ENCODE results near the gene FGF18.

FGF18 gene

DNA sequence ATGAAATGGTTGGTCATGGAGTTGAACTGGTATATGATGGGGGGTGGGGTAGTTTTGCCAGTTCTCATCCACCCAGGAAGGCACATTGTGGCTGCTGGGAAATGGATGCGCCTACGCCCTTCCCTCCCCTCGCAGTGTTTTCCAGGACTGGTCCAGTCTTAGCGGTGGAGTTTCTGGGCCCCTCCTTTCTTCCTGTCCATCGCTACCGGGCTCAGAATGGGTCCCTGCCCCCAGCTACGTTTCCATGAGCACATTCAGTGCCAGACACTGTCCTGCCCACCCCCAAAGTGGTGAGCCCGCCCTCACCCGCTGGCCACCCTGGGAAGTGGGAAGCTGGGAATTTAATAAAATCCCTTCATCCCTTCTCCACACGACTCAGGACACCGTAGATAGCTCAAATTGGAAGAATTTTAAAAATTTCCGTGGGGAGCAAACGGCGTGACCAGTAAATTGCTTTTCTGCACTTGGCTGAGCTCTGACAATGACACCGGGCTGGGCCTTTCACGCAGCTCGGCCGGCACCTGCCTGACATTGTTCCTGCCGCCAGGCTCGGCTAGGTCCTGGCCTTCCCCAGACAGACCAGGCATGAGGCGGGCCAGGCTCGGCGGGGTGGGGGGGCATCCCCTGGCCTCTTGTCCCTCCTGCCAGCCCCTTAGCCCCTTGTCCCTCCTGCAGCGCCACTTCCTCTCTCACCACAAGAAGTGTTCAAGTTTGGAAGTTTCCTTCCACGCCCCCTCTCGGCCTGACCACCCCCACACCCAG, 3.6 kb downstream of the FGF18 start:
- no peak for DNase-seq (ENCODE audit: low spot score)

DNA sequence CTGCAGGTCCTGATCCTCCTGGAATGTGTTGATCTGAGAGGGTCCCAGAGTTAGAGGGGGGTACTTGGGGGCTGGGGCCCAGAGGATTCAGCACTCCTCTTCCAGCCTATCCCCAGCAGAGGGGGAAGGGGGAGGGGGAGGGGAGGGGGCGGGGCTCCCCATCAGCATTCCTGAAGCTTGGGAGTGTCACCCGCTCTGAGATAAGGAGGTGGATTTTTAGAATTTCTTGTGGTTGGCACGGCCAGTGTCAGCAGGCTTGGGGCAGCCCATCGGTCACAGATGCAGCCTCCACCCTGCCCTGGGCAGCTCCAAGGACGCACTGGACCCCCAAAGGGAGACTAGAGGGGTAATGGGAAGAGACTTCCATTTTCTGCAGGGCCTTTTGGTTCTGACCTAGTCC, 5.3 kb downstream of the FGF18 start:
- no peak for DNase-seq (ENCODE audit: low spot score)

DNA sequence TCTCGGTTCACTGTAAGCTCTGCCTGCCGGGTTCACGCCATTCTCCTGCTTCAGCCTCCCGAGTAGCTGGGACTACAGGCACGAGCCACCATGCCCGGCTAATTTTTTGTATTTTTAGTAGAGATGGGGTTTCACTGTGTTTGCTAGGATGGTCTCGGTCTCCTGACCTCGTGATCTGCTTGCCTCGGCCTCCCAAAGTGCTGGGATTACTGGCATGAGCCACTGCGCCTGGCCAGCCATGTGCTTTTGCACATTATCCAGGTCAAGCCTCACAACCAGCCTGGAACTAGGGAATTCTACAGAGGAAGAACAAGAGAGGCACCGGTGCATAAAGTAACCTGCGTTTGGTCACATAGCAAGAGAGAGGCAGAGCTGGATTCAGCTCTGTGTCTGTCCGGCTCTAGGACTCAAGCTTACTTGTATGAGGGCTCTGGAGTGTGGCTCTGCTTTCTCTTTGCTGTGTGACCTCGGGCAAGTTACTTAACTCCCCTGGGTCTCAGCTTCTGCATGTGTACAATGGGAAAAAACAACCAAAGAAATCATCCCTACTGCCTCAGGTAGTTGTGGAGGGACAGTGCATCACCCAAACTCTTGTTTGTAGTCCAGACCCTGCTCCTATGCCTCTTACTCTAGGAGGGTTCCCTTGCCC, 6.3 kb downstream of the FGF18 start:
- DNase-seq (ENCODE audit: low spot score) = no peak

DNA sequence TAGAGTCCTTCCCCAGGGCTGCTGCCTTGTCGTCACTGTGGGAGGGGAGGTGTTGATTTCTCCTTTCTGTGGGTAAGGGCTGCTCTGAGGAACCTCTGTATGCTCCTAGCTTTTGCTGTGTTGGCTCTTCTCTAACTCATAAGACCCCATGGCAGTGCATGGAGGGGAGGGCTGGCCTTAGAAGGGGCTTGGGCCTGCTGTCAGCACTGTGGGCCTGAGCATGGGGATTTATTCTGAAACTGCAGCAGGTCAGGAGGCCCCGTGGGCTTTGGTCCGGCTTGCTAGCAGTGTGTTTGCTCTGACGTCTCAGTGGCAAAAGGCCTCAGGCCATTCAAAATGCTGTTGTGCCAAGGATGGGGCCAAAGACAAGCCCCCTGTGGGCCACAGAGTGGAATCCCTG, 6.8 kb downstream of the FGF18 start:
- DNase-seq (ENCODE audit: low spot score) = no peak

DNA sequence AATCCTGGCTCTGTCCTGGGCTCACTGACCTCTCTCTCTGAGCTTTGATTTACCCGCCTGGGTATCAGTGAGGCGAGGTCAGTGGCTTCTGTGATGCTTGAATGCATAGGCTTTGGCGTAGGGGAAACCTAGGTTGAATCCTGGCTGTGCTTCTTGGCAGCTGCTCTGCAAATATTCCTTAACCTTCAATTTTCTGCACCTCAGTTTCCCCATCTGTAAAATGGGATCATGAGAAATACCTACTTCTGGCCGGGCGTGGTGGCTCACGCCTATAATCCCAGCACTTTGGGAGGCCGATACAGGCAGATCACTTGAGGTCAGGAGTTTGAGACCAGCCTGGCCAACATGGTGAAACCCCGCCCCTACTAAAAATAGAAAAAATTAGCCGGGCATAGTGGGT, 7.2 kb downstream of the FGF18 start:
- DNase-seq (ENCODE audit: low spot score) = no peak

DNA sequence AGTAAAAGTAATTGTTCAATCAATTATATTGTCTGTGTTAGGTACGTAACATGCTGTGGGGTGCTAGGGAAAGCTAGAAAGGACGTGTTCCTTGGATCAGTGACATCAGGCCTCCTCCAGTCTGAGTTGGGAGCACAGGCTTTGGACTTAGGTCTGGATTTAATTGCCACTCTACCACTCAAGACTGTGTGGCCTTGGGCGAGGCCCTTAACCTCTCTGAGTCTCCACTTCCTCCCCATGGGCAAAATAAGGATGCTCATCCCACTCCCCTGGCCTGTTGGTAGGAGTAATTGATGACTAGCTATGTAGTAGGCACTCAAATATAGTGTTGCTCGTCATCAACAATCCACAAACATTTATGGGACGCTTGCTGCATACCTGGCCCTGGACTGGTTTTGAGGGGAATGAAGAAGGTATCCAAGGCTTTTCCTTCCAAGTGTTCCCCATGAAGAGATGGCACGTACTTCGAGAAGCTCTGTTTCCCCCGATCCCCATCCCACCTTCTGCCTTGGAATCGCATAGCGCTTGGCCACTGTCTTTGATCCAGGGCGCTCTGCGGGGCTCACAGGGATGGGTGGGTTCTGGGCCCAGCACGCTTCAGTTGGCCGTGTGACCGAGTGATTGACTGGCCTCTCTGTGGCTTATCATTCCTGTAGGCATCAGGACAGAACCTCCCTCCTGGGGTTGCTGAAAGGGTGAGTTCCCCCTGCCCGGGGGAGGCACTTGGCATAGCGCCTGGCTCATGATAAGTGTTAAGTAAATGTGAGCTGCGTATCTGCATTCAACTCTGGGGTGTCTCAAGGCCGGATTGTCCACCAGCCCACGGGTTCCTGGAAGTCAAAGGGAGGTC, 8.1 kb downstream of the FGF18 start:
- no peak for DNase-seq (ENCODE audit: low spot score)

DNA sequence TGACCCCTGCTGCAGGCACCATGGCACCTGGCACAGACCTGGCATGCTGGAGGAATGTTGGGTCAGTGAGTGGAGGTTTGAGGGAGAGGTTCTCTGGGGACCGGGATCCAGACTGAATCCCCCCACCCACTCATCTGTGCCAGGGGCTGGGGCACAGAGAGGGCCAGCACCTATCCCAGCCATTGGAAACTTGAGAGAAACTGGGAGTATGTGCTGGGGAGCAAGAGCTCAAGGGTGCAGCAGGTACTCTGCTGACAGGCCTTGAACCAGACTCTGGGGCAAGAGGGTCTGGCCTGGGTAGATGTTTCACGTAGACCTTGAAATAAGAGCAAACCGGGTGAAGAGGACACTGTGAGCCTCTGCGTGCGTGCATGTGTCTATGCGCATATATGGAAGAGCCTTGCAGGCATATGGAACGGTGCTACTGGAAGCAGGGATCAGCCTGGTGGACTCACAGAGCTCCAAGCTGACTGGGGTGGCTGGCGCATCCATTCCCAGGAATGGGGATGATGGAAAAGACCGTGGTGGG, 8.8 kb downstream of the FGF18 start:
- DNase-seq (ENCODE audit: low spot score) = no peak

DNA sequence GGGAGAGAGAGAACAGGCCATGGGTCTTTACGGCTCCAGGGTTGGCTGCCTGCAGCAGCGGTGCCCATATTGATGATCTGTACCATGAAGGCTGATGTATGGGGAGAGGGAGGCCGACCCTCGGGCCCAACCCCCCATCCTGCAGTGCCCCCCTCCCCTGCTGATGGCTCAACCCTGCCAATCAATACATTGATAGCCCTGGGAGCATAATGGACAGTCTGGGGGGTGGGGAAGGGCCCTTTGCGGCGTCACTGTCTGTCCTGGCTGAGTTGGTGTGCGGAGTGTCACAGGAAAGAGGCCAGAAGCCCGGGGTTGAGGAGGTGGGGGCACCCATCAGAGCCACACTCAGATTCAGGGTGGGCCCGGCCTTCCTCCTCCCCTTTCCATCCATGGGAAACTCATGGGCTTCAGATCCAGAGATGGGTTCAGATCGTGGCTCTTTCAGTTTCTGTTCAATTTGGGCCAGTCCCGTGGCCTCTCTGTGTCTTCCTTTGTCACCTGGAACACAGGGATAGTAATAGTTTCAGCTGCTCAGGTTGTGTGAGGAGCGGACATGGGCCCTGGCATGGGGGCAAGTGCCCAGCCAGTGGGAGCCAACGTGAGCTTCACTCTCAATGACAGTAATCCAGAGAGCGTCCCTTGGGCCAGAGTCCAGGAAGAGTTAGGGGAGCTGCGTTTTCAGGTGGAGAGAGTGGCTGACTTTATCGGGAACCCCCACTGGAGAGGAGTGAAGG, 9.5 kb downstream of the FGF18 start:
- no peak for DNase-seq (ENCODE audit: low spot score)

DNA sequence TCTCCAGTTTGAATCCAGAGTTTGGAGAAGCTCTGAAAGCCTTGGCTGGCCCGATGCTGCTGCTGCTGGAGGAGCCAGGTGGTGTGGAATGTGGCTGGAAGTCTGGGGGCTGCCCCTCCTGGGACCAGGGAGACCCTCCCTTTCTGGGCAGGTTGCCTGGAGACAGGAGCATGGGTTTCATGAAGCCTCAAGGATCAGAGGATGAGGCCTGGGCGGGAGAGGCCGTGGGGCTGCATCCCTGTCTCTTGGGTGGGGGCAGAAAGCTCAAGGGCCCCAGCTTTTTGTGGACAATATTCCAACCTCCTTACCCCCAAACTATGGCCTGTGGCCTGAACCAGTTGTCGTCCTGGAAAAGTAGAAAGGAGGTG, 10.1 kb downstream of the FGF18 start:
- no peak for DNase-seq (ENCODE audit: low spot score)

DNA sequence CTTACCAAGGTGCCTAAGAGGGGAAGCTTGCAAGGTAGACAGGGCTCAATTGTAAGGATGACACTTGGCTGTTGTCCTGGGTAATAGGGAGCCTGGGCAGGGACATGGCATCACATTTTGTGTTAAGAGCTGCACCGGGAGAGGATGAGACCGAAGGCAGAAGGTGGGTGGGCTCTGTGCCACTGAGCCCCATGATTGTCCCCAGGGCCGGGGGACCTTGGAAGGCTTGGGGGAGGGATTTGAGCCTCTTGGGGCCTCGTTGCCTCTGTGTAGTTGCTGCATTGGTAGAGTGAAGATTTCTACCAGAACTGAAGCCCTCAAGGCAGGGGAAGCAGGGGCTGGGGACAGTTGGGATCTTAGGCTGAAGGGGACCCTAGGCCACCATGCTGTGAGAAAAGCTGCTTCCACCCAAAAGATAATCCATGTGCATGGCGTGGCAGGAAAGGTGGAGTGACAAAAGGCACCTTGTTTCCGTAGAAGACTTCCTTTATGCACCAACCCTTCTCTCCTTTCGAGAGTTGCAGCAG, 11.9 kb downstream of the FGF18 start:
- DNase-seq (ENCODE audit: low spot score) = no peak

DNA sequence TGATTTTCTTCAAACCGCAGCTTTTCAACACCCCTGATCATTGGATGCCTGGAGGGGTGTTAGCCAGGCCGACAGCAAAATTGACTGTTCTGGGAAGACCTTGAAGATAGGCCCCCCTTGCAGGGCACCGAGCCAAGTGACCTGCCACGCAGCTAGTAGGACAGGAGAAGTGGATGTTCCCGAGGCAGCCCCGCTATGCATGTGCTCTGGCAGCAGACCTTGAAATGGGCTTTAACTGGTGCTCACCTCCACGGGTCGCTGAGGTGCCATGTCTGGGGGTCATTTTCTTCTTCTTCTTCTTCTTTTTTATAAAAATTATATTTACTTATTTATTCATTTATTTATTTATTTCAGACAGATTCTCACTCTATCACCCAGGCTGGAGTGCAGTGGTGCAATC, 12.6 kb downstream of the FGF18 start:
- no peak for DNase-seq (ENCODE audit: low spot score)

DNA sequence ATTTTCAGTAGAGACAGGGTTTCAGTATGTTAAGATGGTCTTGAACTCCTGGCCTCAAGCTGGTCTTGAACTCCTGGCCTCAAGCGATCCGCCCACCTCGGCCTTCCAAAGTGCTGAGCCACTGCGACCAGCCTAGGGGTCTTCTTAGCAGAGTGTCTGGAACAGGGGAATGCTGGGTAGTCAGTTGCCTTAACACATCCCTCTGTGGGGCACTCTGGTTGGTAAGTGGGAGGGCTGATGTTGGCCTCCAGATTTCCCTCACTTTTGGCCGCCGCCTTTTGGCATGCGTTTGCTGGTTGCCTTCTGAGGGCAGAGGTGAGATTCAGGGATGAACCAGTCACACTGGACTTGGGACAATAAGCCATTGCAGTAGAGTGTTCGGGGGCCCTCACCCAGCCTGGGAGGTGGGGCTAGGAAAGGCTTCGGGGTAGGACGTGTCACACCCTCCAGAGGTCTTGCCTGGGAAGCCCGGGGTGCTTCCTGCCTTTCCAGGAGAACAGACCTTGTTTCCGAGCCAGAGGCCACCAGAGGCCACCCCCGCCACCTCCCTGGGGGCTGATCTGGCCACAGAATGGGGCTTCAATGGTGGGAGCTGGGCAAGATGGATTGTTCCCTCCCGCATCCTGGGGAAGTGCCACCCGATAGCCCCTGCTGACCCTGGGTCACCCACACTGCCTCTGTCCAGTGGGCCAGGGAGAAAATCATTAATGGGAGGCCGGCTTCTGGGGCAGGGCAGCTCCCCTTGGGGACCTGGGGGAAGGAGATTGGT, 13.3 kb downstream of the FGF18 start:
- DNase-seq (ENCODE audit: low spot score) = no peak

DNA sequence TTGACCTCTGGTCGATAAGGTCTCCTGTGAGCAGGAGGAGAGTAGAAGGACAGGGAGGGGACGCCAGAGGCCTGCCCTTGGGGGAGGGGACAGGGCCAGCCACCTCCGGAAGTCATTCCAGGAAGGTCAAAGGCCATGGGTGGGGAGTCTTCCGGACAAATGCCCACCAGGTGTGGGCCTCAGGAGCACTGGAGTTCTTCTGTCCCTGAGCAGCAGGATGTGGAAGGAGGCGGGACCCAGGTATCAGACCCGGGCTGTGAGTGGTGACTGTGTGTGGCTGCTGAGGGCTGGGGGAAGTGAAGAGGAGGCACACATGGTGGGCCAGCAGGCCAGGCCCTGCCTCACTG, 13.9 kb downstream of the FGF18 start:
- no peak for DNase-seq (ENCODE audit: low spot score)

DNA sequence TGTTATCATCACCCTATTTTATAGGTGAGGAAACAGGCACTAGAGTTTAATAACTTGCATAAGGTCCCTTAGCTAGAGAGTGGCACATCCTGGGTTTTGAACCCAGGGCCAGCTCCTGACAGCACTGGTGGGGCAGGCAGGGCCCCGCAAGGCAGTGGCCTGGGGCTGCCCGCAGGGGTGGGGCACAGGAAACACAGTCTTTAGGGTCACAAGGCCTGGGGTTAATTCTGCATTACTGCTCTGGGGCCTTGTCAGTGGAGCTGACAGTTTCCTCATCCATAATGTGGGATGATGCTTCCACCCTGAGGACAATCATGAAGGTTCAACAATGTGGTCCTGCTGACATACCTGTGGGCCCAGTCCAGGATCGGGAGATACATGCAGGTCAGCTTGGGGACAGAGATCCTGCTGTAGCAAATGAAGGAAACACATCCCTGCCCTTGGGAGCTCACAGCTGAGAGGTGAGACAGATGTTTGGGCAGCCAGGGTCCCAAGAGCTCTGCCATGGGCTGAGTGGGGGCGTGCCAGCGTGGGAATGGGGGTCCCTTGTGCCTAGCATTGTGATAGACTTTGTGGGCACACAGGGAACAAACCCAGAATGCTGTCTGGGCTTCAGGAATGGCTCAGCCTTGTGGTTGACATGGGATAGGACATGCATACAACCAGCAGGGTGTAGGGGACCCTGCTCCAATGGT, 14.7 kb downstream of the FGF18 start:
- no peak for DNase-seq (ENCODE audit: low spot score)

DNA sequence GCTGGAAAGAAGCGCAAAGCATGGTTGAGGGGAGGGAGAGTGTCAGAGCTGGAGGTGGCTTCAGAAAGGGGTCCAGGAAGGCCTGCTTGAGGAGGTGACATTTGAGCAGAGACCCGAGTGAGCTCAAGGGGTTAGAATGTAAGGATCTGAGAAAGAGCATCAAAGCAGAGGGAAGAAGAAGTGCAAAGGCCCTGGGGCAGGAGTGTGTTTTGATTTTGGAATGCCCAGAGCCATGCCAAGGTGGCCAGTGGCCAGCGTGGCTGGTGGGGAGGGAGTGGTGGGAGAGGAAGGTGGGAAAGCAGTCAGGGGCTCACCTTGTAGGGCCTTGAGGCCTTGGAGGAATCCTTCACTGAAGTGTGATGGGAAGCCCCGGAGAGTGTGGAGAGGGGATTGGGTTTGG, 15.4 kb downstream of the FGF18 start:
- no peak for DNase-seq (ENCODE audit: low spot score)

DNA sequence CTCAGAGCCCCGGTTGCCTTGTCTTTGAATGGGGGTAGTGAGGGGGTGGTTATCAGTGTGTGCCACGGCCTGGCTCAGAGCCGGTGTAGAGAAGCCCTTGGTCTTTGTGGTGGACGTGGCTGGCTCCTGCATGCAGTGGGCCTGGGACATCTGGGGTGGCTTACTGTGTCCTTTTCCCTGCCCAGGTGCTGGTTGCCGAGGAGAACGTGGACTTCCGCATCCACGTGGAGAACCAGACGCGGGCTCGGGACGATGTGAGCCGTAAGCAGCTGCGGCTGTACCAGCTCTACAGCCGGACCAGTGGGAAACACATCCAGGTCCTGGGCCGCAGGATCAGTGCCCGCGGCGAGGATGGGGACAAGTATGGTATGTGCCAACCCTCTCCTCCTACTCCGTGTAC, 16.5 kb downstream of the FGF18 start:
- DNase-seq (ENCODE audit: low spot score) = no peak

DNA sequence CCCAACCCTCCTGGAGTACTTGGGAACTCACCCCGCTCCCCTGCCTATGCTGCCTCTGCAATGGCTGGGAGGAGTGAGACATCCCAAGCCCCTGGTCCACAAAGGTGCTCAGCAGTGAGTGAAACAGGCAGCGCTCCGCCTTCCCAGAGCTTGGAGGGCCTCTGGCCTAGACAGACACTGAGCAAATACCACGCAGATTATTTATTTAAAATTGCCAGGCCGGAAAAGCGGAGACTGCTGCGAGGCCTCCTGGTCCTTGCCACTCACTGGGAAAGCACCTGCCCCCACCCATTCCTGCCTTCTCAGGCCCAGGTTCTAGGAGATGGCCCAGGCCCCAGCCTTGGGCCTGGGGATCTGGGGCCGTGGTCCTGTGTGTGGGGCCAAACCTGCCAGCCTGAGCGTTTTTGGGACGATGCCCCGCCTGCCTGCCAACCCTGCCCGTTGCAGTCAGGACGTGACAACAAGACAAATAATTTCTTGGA, 17.4 kb downstream of the FGF18 start:
- no peak for DNase-seq (ENCODE audit: low spot score)

DNA sequence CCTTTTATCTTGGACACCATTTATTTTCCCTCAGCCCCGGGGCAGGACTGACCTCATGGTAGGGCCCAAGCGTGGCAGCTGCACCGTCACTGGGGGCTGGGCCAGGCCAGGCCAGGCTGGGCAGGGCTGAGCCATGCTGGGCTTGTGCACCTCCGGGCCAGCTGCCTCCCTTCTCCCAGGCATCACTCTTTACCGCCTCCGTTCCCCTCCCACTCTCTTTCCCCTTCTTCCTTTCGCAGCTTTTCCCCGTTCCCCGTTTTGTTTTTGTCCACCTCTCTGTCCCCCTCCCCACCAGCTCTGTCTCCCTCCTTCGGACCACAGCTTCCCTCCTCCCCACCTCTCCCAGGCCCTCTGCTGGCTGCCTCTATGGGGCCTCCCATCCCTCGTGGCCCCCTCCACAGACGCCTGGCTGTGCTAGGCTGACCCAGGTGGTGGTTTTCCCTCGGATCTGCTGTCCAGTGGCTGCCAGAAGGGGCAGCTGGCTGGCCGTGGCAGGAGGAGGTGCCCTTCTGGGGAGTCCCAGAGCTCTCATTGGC, 17.9 kb downstream of the FGF18 start:
- no peak for DNase-seq (ENCODE audit: low spot score)

DNA sequence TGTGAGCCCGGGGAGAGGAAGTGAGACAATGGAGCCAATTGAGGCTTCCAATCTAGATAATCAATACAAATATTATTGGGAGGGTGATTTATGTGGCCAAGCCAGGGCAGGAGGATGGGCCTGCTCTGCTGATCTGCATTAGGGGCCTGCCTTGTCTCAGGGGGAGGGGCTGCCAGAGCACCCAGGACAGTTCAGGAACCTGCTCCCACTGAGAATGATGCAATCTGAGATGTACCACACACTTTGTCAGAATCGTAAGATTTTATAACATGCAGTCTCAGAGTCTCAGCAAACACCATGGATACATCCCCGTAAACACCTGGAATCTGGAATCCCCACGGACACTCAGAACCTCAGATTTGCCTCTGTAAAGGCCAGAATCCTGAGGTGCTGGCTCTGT, 19.3 kb downstream of the FGF18 start:
- no peak for DNase-seq (ENCODE audit: low spot score)

DNA sequence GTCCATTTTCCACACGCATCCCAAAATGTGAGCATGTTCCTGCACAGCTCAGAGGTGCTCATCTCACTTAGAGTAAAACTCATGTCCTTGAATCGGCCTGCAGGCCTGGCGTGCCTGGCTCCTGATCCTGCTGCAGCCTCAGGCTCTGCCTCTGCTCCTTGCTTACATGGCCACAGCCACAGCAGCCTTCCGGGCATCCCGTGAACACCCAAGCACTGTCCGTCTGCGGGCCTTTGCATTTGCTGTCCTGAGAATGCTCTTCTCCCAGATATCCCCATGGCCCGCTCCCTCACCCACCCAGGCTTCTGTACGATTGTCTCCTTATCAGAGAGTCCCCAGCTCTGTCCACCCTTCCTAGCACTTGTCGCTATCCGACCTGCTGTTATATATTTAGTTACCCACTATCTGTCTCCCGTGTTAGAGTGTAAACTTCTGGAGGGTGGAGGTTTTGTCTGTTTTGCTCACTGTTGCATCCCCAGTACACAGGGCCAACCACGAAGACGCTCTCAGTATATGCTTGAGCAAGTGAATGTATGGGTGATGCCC, 21.9 kb downstream of the FGF18 start:
- DNase-seq (ENCODE audit: low spot score) = no peak

All from activated CD4-positive, alpha-beta T cell treated with anti-CD3 and anti-CD28 coated beads, Interleukin-2, Interleukin-4, amounts not matched to agents 100 ng/mL and 50 ng/mL, durations not matched to agents 16 hours and 8 hours (primary cell).